Muscle layer of colon (tissue), 2 donors: ENCODE data around the gene PDLIM7.

Source experiments
- H3K27ac ChIP-seq: one replicate; pipeline ENCODE4 v1.7.0; 2013; ENCODE audit warnings: low read depth, mild to moderate bottlenecking, low read length, moderate library complexity
- H3K27me3 ChIP-seq, 2 donors: one replicate each; pipeline ENCODE4 v1.7.0; 2013; ENCODE audit warnings: low read length in 2 of 2, mild to moderate bottlenecking in 2 of 2; ENCODE audit not compliant: insufficient read depth in 2 of 2, control insufficient read depth in 1 of 2
- H3K36me3 ChIP-seq: one replicate; pipeline ENCODE4 v1.7.0; 2013; ENCODE audit warnings: mild to moderate bottlenecking, low read length; ENCODE audit not compliant: insufficient read depth
- H3K4me1 ChIP-seq: one replicate; pipeline ENCODE4 v1.7.0; 2013; ENCODE audit warnings: mild to moderate bottlenecking, low read length; ENCODE audit not compliant: insufficient read depth
- H3K4me3 ChIP-seq, 2 donors: one replicate each; pipeline ENCODE4 v1.7.0; 2013; ENCODE audit warnings: low read length in 2 of 2, low read depth in 1 of 2, mild to moderate bottlenecking in 1 of 2, moderate library complexity in 1 of 2
- H3K9ac ChIP-seq: one replicate; pipeline ENCODE4 v1.7.0; 2013; ENCODE audit warnings: low read length
- H3K9me3 ChIP-seq: one replicate; pipeline ENCODE4 v1.7.0; 2013; ENCODE audit warnings: mild to moderate bottlenecking, low read length
- donor health status: abdominal sarcoma.
- donor health status: Adenocarcinoma of cecum.

The PDLIM7 gene

DNA sequence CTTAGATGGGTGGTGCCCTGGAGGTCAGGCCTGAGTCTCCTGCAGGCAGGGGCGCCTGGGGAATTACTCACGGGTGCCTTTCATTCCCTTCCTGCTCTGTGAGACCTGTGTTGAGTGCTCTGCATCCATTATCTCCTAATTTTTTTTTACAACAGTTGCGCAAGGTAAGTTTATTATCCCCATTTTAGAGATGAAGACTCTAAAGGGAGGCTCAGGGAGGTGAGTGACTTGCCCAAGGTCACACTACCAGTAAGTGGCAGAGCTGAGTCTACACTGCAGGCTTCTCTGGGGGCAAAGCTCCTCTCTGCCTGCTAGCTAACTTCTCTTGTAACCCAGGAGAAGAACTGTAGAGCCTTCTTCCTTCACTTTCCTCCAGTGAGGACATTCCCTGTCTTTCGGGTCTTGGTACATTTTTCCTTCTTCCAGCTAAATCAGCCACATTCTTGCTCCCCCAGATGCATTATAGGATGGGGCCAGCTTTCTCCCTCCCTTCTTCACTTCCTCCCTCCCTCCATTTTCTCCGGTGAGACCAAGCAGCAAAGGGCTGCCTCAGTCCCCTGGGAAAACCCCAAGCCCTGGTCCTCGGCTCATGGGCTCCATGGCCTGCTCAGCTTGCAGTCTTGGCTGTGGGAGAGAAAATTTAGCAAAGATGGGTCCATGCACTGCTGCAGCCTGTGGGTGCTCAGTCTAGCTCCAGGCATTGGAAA lies 49.0 kb downstream of the PDLIM7 start:
- H3K4me1 ChIP-seq, result peaks cover 15% of the 10 kb centered on the region
- no peak overlapping the region for H3K27ac ChIP-seq
- no peaks in the 10 kb centered on the region for H3K9me3 ChIP-seq
- no peak overlapping the region for H3K9ac ChIP-seq
- H3K27me3 ChIP-seq, result peaks cover 47 to 65% of the 10 kb centered on the region in 2 donors
- no peaks in the 10 kb centered on the region for H3K36me3 ChIP-seq
- no peak overlapping the region for H3K4me3 ChIP-seq

DNA sequence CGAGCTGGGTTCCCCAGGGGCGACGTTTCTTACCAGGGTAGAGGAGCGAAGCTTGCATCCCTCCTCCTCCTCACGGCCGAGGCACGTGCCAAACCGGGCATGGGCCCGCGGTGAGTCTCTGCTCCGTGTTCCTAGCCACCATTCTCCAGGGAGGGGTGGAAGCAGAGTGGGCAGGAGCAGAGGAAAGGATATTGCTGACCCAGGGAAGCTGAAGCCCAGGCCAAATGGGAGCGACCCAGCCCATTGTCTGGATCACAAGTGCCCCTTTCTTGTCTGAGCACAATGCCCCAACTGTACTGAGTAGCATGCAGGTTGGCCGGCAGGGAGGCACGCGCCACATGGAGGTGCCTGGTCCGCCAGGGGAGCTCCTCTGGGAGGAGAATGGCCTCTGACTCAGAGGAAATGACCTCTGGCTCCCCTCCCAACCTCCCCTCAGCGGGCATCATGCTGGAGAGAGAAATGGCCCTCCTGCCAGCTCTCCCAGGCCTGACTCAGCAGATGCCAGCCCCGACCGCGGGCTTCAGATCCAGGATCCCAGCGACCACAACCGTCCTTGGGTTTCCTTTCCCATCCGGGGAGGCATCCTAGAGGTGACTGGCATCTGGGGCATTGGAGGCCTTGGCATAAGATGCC lies 49.7 kb downstream of the PDLIM7 start:
- H3K27ac ChIP-seq, result no peak overlapping the region
- H3K9ac ChIP-seq, result no peak overlapping the region
- H3K27me3 ChIP-seq, result peaks cover 42 to 58% of the 10 kb centered on the region in 2 donors
- peaks cover 15% of the 10 kb centered on the region for H3K4me1 ChIP-seq
- H3K36me3 ChIP-seq, result no peaks in the 10 kb centered on the region
- no peak overlapping the region for H3K4me3 ChIP-seq
- no peaks in the 10 kb centered on the region for H3K9me3 ChIP-seq

DNA sequence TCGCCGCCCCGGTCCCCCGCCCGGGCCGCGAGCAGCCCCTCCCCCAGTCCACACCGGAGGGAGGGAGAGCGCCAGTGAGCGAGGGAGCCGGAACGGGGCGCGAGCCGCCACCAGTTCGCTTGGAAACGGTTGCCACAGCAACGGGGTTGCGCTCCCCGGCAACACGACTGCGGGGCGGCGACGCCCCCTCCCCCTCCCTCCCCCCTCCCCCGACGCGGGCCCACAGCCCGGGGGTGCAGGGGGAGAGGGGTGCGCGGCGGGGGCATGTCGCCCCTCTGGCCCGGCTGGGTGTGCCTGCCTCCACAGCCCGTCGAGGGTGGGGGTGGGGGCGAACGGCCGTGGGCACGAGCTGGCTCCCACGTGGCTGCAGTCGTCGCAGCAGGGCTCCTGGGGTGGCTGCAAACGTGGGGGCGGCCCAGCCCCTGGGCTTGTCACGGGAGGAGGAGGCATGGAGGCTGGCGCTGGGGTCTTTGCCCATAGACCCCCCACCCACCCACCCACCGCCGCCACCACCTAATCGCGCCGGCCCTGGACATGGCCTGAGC lies 50.3 kb downstream of the PDLIM7 start:
- H3K36me3 ChIP-seq, result peaks cover 5% of the 10 kb centered on the region
- H3K27me3 ChIP-seq, result peaks cover 37 to 52% of the 10 kb centered on the region in 2 donors
- no peak overlapping the region for H3K27ac ChIP-seq
- H3K4me1 ChIP-seq, result peaks cover 15% of the 10 kb centered on the region
- no peaks in the 10 kb centered on the region for H3K9me3 ChIP-seq
- H3K9ac ChIP-seq, result no peak overlapping the region
- H3K4me3 ChIP-seq, result peak overlapping the region; percentile 48 to 56

DNA sequence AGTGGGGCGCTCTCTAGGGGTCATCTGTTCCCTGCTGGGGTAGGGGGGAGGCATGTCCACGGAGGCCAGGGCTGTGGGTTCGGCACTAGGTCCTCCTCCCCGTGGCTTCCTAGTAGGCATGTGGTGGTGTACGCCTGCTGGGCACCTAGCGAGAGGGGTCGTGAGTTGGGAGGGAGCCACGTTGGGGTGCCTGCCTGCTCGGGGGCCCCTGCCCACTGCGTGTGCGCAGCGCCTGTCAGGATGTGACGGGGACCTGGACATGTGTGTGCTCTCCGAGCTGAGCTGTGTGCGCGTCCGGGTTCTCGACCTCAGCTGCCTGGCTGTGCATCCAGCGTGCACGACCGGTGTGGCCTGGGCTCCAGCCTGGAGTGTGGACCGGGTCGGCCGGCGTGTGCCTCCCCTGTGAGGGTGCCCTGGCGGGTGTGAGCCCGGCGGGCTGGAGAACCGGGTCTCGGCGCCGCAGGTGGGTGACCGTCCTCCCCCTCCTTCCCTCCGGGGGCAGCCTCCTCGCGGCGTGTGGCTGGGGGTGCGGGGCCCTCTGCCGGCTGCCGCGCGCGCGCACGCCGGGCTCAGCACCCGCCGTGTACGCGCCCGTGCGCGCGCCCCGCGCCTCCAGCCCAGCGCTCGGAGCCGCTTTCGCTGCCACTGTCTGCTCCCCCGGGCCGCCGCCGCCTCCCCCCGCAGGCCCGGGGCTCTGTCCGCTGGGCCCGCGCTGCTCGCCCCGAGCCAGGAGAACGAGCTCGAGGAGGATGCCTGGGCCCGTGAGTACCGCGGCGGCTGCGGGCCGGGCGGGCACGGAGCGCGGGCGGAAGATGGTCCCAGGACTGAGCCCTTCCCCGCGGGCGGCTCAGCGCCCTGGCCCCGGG lies 51.0 kb downstream of the PDLIM7 start, which contains the start of gene PRR7:
Gene PRR7, plus strand, starts transcription at position 615 of the 866 bp plus-strand sequence. CDS start 8,254 bp downstream, outside the sequence.
- peak within 1 kb of the TSS; percentile 48 to 56 for H3K4me3 ChIP-seq
- H3K36me3 ChIP-seq, result peaks cover 5% of the 10 kb centered on the region
- H3K27ac ChIP-seq, result no peak within 1 kb of the TSS
- H3K9me3 ChIP-seq, result no peaks in the 10 kb centered on the region
- peaks cover 34 to 49% of the 10 kb centered on the region in 2 donors for H3K27me3 ChIP-seq
- no peak within 1 kb of the TSS for H3K9ac ChIP-seq
- H3K4me1 ChIP-seq, result peaks cover 15% of the 10 kb centered on the region

DNA sequence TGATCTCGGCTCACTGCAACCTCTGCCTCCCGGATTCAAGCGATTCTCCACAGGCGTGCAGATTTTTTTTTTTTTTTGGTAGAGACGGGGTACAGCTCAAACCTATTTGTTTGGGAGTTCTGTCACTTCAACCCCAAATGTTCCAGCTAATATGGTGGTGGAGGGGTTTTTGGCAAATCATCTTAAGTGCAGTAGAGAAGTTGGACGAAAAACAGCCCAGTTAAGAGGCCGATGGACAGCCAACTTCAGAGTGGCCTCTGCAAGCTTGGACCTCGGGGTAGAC lies 51.5 kb downstream of the PDLIM7 start:
- no peak overlapping the region for H3K9ac ChIP-seq
- H3K4me1 ChIP-seq, result peaks cover 15% of the 10 kb centered on the region
- no peak overlapping the region for H3K27ac ChIP-seq
- peak overlapping the region in 1 of 2 donors; percentile 56 for H3K4me3 ChIP-seq
- no peaks in the 10 kb centered on the region for H3K9me3 ChIP-seq
- H3K27me3 ChIP-seq, result peaks cover 34 to 46% of the 10 kb centered on the region in 2 donors
- peaks cover 5% of the 10 kb centered on the region for H3K36me3 ChIP-seq

DNA sequence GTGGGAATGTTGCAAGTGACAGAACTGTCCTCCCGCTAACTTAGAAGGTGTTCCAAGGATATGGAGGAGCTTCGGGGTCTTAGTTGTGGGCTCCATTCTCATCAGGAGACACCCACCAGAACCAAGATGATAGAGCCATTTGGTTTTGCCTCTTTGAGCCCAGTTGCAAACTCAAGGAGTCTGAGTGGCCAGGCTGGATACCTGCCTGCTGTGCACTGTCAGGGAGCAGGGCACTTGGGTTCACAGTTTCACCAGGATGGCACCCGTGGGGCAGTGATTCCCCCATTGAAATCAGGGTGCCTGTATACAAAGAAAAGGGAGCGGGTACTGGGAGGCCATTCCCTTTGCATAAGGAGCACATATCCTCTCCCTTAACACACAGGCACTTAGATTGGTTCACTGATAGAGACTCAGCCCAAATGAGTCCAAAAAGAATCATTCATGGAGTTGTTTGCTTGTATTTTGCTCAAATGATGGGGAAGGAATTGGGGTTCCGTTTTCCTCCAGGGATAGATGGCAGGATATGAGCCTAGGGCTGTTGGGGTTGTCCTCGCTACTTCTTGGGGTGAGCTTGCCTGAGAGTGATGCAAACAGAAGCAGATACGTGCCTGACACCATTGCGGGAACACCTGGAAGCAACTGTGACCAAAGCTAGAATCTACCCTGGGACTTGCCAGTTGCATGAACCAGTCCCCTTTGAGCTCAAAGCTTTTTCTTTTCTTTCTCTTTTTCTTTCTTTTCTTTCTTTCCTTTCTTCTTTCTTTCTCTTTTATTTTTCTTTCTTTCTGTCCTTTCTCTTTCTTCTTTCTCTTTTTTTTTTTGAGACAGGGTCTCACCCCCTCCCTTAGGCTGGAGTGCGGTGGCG lies 52.1 kb downstream of the PDLIM7 start:
- Histone ChIP-seq H3K4me1 (peaks cover 15% of the 10 kb centered on the region), H3K9me3 (no peaks in the 10 kb centered on the region), H3K9ac (no peak overlapping the region), H3K27me3 (peaks cover 28 to 40% of the 10 kb centered on the region in 2 donors), H3K36me3 (peaks cover 5% of the 10 kb centered on the region), H3K4me3 (no peak overlapping the region), H3K27ac (no peak overlapping the region)

DNA sequence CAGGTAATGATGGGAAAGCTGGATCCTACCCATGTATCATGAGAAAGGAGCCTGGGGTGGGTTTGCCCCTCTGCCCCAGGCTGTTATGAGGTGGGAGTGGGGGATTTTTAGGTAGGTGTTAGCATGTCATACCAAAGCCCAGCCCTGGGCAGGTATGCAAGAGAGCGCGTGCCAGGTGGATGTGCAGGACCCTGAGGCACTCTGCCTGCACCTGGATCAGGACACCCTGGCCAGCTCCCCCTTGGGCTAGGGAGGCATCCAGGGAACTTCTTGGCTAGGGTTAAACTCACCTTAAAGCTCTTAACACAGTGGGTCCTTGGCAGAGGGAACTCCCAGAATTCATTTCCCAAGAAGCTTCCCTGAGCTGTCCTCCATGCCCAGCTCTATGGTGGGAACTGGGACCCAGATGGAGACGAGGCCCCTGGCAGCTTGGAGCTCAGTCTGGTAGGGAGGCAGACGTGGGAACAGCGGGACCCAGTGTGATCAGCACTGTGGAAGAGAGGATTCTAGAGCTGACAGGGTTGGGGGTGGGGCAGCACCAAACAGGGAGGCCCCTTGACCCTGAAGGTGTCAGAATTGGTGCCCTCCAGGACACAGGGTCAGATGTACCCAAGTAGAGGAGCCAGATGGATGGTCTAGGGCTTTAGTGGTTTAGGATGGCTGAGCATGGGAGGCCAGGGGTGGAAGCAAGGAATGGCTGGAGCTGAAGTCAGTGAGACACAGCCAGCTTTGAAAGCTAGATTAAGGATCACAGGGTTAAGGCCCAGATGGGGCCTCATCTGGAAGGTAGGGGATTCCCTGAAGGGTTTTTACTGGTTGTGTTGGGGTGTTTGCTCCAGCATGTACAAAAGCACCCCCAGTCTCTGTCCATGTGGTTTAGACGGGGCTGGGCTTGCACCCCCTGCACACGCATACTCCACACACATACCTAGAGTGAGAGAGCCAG lies 53.0 kb downstream of the PDLIM7 start:
- Histone ChIP-seq H3K4me3 (no peak overlapping the region), H3K27ac (no peak overlapping the region), H3K9ac (no peak overlapping the region), H3K4me1 (peaks cover 15% of the 10 kb centered on the region), H3K36me3 (peaks cover 5% of the 10 kb centered on the region), H3K9me3 (no peaks in the 10 kb centered on the region), H3K27me3 (peaks cover 19 to 31% of the 10 kb centered on the region in 2 donors)

DNA sequence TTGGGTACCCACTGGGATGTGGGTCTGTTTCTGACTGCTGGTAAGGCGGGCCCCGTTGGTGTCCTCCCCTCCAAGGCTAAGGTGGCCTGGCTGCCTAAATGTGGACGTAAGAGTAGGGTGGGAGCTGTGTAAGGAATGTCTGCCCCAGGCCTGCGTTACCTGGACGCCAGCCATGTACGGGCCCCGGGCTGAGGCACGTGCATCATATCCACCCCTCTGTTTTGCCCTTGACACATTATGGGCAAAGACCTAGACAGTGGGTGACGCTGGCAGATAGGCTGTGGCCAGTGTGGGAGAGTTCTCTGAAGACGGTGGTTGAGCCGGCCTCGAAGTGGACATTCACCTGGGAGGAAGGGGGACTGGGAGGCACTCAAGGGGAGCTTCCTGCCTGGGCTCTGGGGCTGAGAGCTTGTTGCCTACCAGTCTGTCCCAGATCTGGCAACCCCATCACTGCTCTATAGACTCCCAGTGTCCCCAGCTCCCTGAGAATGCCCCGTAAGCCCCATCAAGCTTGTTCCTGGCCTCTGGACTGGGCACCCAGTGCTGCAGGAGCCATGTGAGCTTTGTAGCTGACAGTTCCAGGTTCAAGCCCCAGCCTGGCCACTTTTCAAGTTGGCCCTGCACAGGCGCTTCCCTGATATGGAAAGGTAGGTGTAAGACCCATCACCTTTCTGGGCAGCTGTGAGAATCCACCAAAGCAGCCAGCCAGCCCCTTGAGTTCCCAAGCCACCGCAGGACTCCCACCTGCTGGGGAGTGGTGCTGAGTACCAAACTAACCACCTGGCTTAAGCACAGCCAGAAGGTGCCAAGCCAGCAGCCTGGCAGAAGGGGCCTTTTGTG lies 54.0 kb downstream of the PDLIM7 start:
- H3K27me3 ChIP-seq, result peaks cover 9 to 22% of the 10 kb centered on the region in 2 donors
- peaks cover 15% of the 10 kb centered on the region for H3K4me1 ChIP-seq
- no peaks in the 10 kb centered on the region for H3K9me3 ChIP-seq
- H3K9ac ChIP-seq, result no peak overlapping the region
- no peak overlapping the region for H3K4me3 ChIP-seq
- H3K36me3 ChIP-seq, result peaks cover 5% of the 10 kb centered on the region
- no peak overlapping the region for H3K27ac ChIP-seq

DNA sequence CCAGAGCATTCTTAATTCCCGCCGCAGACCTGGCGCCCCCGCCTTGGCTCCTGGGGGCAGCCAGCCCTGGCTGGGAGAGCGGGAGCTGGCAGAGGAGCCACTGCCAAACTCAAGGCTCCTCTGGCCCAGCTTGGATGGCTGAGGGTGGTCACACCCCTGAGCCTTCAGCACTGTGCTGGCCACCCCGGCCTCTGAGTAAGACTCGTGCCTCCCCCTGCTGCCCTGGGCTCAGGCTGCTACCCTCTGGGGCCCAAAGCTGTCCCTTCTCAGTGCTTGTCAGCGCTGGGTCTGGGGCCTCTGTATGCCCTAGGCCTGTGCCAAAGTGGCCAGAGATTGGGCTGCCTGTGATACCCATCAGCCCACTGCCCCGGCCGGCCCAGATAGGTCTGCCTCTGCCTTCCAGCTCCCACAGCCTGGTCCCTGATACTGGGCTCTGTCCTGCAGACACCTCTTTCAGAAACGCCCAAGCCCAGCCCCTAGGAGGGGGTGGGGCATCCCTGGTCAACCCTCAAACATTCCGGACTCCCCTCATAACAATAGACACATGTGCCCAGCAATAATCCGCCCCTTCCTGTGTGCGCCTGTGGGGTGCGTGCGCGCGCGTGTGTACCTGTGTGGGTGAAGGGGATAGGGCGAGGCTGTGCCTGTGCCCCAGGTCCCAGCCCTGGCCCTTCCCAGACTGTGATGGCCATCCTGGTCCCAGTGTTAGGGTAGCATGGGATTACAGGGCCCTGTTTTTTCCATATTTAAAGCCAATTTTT lies 55.2 kb downstream of the PDLIM7 start:
- Histone ChIP-seq H3K27me3 (peaks cover 0 to 15% of the 10 kb centered on the region in 2 donors), H3K9me3 (no peaks in the 10 kb centered on the region), H3K36me3 (peaks cover 11% of the 10 kb centered on the region), H3K4me3 (no peak overlapping the region), H3K4me1 (peaks cover 7% of the 10 kb centered on the region), H3K9ac (no peak overlapping the region), H3K27ac (no peak overlapping the region)
